Astrocyte of the spinal cord (primary cell): ENCODE measurements around the gene PIK3CB.

Source experiments
- DNase-seq: peaks from one replicate; pipeline ENCODE4 v3.0.0; 2011; ENCODE audit warnings: low read depth, low spot score
- H3K4me3 ChIP-seq: 2 replicates; pipeline ENCODE4 v1.5.1; 2011; ENCODE audit warnings: low read depth, mild to moderate bottlenecking, low read length, moderate library complexity
- CTCF ChIP-seq: IDR thresholded peaks from 2 replicates; pipeline ENCODE4 v1.5.1; 2012; ENCODE audit warnings: low read depth, mild to moderate bottlenecking, low read length, inconsistent platforms
- in situ Hi-C: cut with HindIII; loops from 2 replicates; pipeline ENCODE4 v1.10.0; 2017; ENCODE audit warnings: low sequenced_read_pairs

Gene PIK3CB

GRCh38 chr3:138657508-138657907 lies 177.2 kb downstream of the PIK3CB start:
- in situ Hi-C loops, result no loop called here
- no peak for TF ChIP-seq CTCF
- no peak for DNase-seq
- H3K4me3 ChIP-seq, result no peak overlapping the region

GRCh38 chr3:138653567-138653966 lies 181.2 kb downstream of the PIK3CB start:
- TF ChIP-seq CTCF, result no peak
- no peak for DNase-seq
- in situ Hi-C loops, result no loop called here

DNA sequence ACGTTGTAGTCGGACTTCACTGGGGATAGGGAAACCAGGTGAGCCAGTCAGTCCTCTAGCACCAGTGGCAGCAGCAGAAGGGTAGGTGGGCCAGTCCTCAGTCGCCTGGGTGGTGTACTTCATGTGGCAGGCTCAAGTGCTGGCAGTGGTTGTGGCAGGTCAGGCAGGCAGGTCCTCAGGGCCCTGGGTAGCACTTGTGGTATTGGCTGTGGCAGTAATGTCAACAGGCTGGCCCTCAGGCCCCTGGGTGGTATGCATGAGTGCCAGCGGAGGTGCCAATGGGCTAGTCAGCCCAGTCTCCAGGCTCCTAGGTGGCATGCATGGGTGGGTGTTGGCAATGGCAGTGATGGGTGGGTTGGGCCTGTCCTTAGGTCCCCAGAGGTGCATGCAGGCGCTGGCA lies 185.6 kb downstream of the PIK3CB start:
- DNase-seq, result no peak
- in situ Hi-C loops, result no loop called here
- H3K4me3 ChIP-seq, result no peak overlapping the region
- no peak for TF ChIP-seq CTCF

More at GRCh38 chr3:138653567-138653966, 181.2 kb downstream of the PIK3CB start:
- H3K4me3 ChIP-seq, result no peak overlapping the region

- no peak overlapping the region for H3K4me3 ChIP-seq
- TF ChIP-seq CTCF, result no peak
- in situ Hi-C loops, result no loop called here
- DNase-seq, result no peak
Observed at GRCh38 chr3:138646513-138646912, 188.2 kb downstream of the PIK3CB start.

- no peak for DNase-seq
- no peak for TF ChIP-seq CTCF
- in situ Hi-C loops, result no loop called here
- H3K4me3 ChIP-seq, result no peak overlapping the region
Observed at GRCh38 chr3:138646008-138646407, 188.7 kb downstream of the PIK3CB start.

DNA sequence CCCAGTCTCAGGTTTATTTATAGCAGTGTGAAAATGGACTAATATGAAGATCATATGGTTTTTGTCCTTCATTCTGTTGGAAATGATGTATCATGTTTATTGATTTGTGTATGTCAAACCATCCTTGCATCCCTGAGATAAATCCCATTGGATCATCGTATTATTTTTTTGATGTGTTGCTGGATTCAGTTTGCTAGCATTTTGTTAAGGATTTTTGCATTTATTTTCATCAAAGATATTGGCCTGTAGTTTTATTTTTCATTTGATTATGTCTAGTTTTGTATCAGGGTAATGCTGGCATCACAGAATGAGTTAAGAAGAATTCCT lies 191.8 kb downstream of the PIK3CB start:
- no peak for TF ChIP-seq CTCF
- in situ Hi-C loops, result no loop called here
- DNase-seq, result no peak
- no peak overlapping the region for H3K4me3 ChIP-seq
